NCI-H446 treated with DMSO at 0.1 percent for 48 hours (cell line): ENCODE results near the gene TMEM139.
"Not testable (repeated sequence)": the region's sequence is repeated elsewhere in the genome, so short reads cannot be mapped to it uniquely, and the experiment has no call there.

ENCODE experiments used
- DNase-seq: peaks from one replicate; lab custom pipeline; 2025; lab: John Stamatoyannopoulos, UW

TMEM139 gene

DNA sequence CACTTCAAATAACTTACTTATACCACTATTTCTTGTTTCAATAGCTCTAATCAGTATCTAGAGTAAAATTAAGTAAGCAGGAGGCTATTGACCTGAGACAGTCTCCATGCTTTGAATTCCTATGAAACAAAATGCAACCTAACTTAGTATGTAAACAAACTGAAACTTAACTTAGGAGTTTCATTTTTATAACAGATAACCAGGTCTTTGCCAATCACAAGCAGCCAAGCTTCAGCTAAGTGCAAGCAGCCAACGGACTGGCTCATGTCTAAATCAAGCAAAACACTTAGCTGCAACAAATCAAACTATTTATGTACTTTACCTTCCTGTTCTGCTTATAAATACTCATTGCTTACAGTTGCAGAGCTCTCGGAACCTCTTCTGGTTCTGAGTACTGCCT, 25.9 kb upstream of the TMEM139 start:
- DNase-seq, result no peak

DNA sequence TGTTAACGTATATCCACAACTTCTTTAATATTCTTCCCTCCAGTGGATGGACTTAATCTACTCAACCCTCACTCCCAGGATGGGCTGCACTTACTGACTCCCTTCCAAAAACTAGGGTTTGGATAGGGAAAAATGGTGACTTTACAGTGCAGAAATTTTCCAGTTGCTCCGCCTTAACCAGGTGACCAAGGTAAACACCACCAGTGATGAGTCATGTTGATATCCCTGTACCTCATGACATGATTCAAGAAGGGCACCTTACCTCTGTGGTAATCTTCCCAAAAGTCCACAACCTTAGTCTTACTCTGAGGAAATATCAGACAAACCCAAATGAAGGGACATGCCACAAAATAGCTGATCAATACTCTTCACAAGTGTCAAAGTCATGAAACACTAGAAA, 25.0 kb upstream of the TMEM139 start:
- no peak for DNase-seq

DNA sequence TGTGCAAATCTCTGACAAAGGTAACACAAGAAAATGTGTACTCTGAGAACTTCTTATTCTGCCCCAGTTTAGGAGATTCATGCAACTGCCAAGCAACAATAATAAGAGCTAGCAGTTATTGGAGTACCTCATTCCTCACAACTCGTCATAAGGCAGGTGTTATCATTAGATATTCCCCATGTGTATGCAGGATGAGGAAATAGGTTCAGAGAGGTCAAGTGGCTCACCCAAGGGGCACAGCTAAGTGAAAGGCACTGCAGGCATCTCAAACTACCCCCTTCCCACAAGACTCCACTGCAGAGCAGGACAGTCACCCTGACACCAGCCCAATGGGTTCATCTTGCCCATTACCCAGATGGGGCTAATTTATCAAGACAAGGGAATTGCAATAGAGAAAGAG, 22.9 kb upstream of the TMEM139 start:
- no peak for DNase-seq

DNA sequence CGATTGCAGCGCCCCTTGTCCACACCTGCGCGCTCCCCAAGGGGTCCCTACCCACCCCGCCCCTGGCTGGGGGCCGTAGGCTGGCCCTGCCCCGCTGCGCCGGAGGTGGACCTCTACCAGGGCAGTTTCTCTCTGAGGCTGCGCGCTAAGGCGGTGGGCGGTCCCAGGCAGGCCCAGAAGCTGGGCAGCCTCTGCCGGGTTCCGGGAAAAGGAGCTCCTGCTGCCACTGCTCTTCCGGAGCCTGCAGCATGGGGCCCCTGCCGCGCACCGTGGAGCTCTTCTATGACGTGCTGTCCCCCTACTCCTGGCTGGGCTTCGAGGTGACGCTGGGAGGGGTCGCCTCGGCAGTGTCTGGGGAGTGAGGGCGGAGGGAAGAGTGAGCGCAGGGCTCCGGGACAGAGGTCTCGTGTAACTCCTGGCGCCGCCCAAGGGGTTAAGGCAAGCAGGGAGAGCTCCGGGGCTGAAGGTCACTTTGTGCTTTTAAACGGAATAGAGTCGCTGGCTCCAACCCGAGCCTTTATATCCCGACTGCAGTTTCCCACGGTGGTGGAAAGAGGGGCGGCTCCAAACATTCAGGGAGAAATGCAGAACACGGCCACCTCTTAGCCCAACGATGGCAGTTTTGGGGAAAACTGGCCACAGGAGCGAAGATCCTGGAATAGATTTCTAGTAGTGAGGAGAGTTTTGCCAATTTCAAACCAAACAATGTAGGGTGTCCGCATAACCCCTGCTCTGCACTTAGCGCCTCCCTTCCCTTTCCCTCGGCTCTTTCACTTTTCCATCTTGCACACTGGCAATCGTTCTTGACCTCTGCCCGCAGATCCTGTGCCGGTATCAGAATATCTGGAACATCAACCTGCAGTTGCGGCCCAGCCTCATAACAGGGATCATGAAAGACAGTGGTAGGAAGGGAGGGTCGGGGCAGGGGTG, 21.2 kb upstream of the TMEM139 start, which contains the start of gene GSTK1:
Gene GSTK1, plus strand, starts transcription at position 176 of the 930 bp plus-strand sequence. Its CDS starts 73 bp downstream, at position 249.
- DNase-seq, result peak; percentile 46

DNA sequence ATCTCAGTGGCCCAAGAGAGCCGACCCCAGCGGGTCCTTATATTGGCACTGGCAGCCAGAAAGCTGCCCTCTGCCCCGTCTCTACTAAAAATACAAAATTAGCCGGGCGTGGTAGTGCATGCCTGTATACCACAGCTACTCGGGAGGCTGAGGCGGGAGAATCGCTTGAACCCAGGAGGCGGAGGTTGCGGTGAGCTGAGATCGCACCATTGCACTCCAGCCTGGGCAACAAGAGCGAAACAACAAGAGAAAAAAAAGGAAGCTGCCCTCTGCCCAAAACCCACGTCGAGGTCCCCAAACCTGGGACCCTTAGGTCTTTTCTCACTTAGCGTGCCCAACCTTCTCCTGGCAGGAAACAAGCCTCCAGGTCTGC, 20.6 kb upstream of the TMEM139 start:
- DNase-seq, result not testable (repeated sequence)

DNA sequence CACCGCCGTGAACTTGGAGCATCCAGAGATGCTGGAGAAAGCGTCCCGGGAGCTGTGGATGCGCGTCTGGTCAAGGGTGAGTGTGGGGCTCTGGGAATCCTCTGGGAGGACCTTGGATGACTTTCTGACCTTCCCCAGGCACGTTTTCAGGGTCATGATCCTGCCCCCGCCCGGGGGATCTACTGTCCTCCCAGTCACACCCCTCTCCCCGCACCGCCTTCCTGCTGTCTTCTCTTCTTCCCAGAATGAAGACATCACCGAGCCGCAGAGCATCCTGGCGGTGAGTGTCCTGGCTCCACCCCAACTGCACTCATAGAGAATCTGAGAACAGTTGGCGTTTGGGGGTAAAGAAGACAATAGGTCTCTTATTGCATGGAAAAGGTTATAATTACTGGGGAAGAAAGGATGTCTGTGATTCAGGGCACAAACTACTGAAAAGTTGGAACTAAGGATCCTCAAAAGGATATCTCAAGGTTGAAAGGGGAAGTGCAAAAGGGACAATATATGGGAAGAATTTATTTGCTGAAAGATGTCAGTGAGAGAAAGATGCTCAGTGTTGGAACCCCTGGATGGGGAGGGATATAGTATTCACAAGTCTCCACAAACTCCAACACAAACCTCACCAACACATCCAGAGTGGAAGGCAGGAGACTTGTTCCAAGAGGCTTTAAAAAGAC, 19.6 kb upstream of the TMEM139 start:
- no peak for DNase-seq

DNA sequence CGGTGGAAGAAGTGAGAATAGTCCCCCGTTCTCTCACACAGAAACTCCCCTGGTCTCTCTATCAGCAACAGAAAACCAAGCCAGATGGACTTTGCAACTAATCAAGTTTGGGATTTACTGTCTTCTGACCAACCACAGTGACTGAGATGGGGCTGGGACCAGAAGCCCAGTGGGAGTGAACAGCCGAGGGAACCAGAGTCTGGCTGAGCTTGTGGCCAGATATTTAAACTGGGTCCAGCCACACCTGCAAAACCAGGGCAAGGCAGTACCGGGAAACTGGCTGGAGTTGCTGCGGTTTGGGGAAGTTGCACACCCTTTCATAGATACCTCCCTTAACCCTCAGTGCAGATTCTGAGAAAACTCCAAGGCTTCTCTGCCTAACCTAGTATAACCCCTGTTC, 15.5 kb upstream of the TMEM139 start:
- DNase-seq, result no peak

DNA sequence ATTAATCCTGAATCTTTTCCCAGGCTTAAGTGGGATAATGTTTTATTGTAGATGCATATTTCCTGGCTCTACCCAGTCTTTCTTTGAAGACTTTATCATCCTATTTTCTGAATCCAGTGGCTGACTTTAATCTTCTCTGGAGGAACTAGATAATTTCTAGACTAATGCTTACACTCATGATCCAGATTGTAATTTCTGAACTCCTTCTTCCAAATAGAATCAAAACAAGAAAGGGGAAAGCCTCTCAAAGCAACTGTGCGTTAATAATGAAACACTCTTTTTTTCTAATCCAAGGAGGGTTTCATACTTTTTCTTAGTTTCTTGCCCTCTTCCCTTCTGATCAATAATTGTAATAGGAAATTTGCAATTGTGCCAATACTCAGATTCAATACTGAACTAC, 13.5 kb upstream of the TMEM139 start:
- no peak for DNase-seq

DNA sequence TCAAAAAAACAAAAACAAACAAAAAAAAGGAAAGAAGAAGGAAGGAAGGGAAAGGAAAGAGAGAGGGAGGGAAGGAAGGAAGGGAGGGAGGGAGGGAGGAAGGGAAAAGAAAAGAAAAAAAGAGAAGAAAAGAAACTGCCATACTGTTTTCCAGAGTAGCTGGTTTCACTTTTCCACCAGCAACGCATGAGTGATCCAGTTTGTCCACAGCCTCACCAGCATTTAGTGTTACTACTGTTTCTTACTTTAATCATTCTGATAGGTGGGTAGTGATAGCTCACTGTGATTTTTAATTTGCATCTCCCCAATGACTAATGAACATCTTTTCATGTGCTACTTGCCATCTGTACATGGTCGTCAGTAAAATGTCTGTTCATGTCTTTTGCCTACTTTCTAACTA, 11.9 kb upstream of the TMEM139 start:
- DNase-seq, result no peak

DNA sequence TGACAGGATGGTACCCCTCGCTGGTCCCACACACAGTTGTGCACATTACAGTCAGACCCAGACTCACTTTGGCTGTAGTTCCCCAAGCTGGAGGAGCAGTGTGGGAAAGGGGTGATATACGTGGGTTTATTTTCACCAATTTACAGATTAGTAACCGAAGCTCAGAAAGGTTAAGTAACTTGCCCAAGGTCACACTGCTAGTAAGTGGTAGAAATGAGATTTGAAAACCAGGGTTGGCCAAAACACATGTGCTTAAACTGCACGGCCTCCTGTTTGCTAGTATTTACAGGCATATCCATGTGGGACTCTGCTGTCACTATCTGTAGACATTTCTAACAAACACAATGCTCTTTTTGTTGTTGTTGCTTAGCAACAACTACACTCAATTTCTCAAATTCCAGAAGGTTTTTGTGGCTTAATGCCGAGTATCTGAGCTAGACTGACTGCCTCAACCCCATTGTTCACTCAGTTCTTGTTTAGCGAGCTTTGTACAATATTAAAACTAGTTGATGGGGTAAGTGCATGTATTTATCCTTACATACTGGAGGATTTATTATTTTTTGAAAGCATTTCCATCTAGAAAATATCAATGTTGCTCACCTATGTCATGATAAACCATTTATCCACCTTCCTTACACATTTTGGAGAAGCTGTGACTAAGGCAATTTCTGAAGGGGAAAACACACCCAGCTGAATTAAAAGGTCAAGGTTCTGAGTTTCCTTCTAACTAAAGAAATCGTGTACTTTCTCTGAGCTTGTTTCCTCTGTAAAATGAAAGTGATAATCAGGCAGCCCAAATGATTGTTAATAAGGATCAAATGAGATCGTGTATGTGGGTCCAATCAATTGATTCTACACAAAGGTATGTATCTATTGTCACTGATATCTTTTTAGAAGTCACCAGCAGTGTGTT, 5.3 kb upstream of the TMEM139 start:
- DNase-seq, result no peak

DNA sequence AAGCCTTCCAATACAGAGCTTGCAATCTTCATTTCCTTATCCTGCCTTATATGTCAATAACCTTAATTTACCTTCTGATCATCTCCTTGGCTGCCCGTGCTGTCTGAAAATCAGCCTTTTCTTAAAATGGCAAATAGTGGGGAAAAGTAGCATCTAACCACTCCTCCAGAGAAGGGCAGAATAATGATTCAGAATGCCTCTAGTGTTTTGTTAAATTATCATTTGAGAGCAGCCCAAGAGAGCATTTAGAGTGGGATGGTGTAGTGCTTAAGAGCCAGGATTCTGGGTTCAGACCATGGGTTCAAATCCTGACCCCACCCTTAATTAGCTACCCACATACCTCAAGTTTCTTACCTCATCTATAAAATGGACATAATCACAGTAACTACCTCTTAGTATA, 4.6 kb upstream of the TMEM139 start:
- no peak for DNase-seq

DNA sequence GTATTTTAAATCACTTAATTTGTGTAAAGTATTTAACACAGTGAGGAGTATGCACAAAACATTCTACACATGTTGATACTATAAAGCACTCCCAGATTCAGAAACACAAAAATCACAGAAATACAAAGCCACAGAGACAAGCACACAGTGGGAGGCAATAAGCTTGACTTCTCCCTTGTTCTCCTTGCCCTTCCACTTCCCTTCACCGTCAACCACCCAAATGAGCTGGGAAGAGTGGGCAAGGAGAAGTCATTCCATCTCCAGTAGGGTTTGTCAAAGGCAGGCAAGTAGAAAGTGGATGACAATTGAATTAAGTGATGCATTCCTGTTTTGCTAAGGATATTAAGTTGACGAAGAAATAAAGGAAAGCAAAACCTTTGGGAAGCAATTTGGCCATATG, 4.2 kb upstream of the TMEM139 start:
- DNase-seq, result no peak

DNA sequence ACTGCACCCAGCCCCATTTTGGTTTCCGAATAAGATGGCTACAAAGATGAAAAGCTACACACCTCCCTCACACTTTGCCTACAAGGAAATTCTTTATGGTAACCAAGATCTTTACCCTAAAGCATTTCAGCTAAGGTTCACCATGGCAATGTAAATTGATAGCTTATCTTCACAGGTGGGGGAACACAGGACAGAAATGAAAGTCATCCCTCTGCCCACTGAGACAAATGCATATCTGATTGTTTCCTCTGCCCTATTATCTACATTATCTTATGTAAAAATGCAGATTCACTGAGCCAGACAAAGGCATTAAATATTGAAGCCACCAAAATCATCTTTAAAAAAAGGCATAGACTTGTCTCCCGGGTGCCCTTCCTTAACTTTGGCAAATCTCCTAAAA, 3.2 kb upstream of the TMEM139 start:
- DNase-seq, result no peak

DNA sequence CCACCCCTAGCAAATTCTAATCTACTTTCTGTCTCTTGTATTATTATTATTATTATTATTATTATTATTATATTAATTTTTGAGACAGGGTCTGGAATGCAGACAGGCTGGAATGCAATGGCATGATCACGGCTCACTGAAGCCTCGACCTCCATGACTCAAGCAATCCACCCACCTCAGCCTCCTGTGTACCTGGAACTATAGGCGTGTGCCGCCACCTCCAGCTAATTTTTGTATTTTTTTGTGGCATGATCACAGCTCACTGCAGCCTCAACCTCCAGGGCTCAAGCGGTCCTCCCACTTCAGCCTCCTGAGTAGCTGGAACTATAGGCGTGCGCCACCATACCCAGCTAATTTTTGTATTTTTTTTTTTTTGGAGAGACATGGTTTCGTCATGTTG, 2.6 kb upstream of the TMEM139 start:
- no peak for DNase-seq

DNA sequence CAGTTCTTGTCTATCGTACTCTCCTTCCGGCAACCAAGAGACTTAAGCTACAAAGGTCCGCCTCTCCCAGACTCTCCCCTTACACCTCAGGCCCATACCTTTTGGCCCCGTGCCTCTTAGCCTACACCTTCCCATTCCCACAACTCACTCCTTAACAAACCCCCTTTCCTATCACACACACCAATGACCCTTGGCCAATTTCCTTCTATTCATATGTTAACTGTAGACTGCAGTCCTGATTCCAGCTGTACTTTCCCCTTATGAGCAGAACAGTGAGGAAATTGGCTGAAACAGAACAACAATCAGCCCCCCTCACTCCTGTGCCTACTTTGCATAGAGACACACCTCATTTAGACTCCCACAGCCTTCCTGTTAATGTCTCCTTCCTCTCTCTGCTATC, 1.4 kb upstream of the TMEM139 start:
- no peak for DNase-seq

DNA sequence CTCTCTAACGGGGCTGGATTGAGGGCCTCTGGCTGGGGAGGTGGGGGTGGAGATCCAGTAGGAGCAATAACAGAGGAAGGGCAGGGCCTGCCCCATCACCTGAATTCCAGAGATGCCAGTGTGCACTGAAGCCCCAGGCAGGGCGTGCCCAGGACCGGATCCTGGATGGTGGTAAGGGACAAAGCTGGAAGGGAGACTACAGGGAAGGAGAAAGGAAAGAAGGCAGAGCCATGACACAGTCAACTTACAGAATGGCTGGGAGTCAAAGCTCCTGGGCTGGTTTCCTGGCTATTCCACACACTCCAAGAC, 666 bp downstream of the TMEM139 start:
- DNase-seq, result no peak

DNA sequence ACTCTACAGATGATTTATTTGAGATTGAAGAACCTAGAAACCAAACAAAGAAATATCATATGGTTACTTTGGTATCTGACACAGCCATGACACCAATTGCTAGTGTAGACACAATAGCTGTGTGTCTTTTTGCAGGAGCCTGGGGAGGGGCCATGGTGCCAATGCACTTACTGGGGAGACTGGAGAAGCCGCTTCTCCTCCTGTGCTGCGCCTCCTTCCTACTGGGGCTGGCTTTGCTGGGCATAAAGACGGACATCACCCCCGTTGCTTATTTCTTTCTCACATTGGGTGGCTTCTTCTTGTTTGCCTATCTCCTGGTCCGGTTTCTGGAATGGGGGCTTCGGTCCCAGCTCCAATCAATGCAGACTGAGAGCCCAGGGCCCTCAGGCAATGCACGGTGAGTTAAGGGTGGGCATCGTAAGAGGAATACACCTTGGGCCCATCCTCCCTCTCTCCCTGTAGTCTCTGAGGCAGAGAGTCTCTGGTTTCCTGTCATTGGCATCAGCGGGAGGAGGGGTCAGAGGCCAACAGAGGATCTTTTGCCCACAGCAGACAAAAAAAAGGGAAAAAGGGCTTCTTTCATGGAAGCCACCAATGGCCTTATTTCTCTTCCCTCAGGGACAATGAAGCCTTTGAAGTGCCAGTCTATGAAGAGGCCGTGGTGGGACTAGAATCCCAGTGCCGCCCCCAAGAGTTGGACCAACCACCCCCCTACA, 1.2 kb downstream of the TMEM139 start:
- DNase-seq, result no peak

DNA sequence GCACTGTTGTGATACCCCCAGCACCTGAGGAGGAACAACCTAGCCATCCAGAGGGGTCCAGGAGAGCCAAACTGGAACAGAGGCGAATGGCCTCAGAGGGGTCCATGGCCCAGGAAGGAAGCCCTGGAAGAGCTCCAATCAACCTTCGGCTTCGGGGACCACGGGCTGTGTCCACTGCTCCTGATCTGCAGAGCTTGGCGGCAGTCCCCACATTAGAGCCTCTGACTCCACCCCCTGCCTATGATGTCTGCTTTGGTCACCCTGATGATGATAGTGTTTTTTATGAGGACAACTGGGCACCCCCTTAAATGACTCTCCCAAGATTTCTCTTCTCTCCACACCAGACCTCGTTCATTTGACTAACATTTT, 1.7 kb downstream of the TMEM139 start:
- no peak for DNase-seq

DNA sequence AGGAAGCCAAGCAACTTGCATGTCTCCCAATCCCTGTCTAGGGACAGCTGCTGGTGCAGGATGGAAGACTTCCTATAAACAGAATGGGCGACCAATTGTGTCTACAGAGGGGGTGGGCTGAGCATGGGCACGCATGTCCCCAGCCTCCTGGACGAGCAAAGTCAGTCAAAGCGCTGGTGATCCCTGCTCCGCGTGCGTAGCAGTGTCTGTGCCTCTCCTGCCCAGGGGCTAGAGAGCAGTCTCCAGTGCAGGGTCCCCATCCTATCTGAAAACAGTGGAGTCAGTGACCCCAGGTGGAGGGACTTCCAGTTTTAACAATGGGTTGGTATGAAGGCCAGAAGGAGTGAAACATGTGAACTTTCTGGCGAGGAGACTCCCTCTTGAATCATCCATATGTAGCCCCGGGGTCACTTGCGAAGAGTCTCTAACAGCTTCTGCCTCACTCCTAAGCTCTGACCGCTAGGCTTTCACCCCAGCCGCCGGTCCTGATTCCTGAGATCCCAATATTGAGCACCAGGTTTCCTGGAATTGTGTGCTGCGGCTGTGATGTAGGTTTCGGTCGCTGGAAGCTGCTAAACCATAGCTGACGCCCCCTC, 2.7 kb downstream of the TMEM139 start:
- DNase-seq, result no peak

DNA sequence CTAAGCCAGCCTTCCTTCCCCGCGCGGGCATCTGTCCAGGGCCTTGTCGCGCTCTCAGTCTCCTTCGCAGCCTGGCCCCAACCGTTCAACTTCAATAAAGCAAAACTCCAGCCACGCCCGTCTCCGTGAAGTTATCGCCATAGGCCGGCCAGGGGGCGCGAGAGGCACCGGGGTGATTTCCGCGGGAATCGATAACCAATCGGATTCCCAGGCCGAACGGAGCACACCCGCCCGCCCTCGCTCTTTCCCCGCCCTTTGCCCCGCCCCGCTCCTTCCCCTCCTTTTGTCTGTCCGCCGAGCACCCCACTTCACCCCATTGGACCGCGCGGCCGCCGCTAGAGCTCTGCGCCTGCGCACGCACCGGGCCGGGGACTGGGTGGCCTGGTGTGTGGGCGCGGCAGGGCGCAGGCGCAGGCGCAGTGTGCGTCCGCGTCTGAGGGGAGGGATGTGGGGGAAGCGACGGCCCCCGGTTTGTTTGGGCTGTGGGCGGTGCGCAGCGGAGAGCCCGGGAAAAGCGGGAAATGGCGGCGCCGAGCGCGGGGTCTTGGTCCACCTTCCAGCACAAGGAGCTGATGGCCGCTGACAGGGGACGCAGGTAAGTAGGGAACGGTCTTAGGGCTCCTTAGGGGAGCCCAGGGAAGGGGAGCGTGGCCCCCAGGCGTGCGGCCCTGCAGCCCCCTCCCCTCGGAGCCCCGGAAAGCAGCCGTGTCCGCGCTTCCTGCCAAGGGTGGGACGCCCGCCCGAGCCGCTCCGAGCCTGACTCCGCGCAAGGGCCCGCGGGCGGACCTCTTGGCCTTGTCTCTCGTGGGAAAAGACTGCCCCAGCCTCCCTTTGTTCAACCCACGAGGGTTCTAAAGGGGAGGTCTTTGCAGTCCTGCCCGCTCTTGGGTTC, 3.4 kb downstream of the TMEM139 start, which contains the start of gene CASP2:
Gene CASP2, plus strand, starts transcription at position 417 of the 892 bp plus-strand sequence. Its CDS starts 105 bp downstream, at position 522.
- peak; percentile 78 for DNase-seq
